Subcutaneous abdominal adipose tissue (tissue), 5 donors: ENCODE measurements around the gene WNT8B.

Experiments used
- H3K27ac ChIP-seq: one replicate; pipeline ENCODE4 v1.7.0; 2013; ENCODE audit warnings: low read depth, mild to moderate bottlenecking, inconsistent platforms, low read length, moderate library complexity
- H3K27me3 ChIP-seq, 5 donors: one replicate each; pipeline ENCODE4 v1.7.0; 2013; ENCODE audit warnings: low read length in 5 of 5, inconsistent platforms in 1 of 5; ENCODE audit not compliant: control insufficient read depth in 5 of 5, insufficient read depth in 4 of 5
- H3K36me3 ChIP-seq, 5 donors: one replicate each; pipeline ENCODE4 v1.7.0; 2013; ENCODE audit warnings: low read length in 5 of 5; ENCODE audit not compliant: control insufficient read depth in 5 of 5, insufficient read depth in 5 of 5
- H3K4me1 ChIP-seq, 5 donors: one replicate each; pipeline ENCODE4 v1.7.0; 2013; ENCODE audit warnings: low read length in 5 of 5, mild to moderate bottlenecking in 3 of 5, moderate library complexity in 1 of 5; ENCODE audit not compliant: control insufficient read depth in 5 of 5, insufficient read depth in 5 of 5
- H3K4me3 ChIP-seq, 5 donors: one replicate each; pipeline ENCODE4 v1.7.0; 2013; ENCODE audit warnings: low read length in 5 of 5, low read depth in 1 of 5
- H3K9ac ChIP-seq, 5 donors: one replicate each; pipeline ENCODE4 v1.7.0; 2013; ENCODE audit warnings: low read length in 5 of 5, mild to moderate bottlenecking in 4 of 5, moderate library complexity in 3 of 5
- H3K9me3 ChIP-seq, 5 donors: one replicate each; pipeline ENCODE4 v1.7.0; 2013; ENCODE audit warnings: low read length in 5 of 5; ENCODE audit not compliant: control insufficient read depth in 5 of 5
- donor health status: healthy.
- donor health status: healthy.
- donor health status: healthy.
- donor health status: healthy.
- donor health status: healthy.

Gene WNT8B

DNA sequence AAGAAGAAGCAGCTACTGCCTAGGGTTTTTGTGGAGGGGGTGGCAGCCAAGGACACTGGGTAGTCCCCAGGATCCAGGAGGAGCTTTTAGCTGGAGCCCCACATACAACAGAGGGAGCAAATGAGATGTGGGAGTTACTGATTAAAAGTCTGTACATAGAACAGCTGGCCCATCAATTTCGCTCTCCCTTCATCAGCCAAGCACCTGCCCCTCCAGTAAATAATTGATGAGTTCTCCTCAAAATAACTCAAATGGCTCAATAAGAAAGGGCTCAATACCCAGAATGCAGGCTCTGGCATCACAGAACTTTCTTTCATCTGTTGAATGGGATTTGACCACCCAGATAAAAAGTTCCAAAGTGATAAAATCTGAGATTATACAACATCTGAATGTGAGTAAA is 15.1 kb upstream of the WNT8B start:
- peaks cover 0 to 4% (median 0%) of the 10 kb centered on the region in 5 donors for H3K27me3 ChIP-seq
- H3K9ac ChIP-seq = no peak overlapping the region
- H3K27ac ChIP-seq = no peak overlapping the region
- H3K4me3 ChIP-seq = no peak overlapping the region
- H3K36me3 ChIP-seq = no peaks in the 10 kb centered on the region
- H3K9me3 ChIP-seq = peaks cover 0 to 5% (median 4%) of the 10 kb centered on the region in 5 donors
- H3K4me1 ChIP-seq = no peaks in the 10 kb centered on the region

DNA sequence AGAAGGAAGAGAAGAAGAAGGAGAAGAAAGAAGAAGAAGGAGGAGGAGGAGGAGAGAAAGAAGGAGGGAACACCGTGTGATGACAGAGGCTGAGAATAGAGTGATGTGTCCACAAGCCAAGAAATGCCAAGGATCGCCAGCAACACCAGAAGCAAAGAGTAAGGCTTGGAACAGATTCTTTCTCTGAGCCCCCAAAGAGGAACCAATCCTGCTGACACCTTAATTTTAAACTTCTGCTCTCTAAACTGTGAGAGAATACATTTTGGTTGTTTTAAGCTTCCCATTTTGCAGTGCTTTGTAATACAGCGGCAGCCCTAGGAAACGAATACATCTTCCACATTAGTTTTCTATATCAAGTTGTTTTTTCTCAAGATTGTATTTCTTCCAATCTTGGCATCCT is 13.9 kb upstream of the WNT8B start:
- H3K9me3 ChIP-seq = peaks cover 0 to 5% (median 4%) of the 10 kb centered on the region in 5 donors
- H3K36me3 ChIP-seq = no peaks in the 10 kb centered on the region
- peaks cover 0 to 4% (median 0%) of the 10 kb centered on the region in 5 donors for H3K27me3 ChIP-seq
- H3K27ac ChIP-seq = no peak overlapping the region
- H3K9ac ChIP-seq = no peak overlapping the region
- no peaks in the 10 kb centered on the region for H3K4me1 ChIP-seq
- H3K4me3 ChIP-seq = no peak overlapping the region

DNA sequence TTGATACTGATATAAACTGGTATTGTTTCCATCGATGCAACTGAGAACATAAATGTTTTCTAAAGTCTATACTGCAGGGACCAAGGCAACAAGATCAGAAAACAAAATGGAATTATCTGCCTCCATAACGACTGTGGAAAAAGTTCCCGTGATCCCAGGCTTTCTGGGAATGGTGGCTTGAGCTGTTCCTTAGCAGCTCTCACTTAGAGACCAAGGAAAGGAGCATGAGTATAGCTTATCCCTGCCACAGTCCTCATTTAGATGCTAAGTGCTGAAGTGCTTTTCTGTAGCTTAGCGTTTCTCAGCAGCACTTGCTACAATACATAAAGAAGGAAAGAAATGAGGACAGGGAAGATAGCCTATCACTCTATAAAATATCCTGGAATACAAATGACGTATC is 5.5 kb downstream of the WNT8B start:
- H3K9ac ChIP-seq = no peak overlapping the region
- no peaks in the 10 kb centered on the region for H3K36me3 ChIP-seq

DNA sequence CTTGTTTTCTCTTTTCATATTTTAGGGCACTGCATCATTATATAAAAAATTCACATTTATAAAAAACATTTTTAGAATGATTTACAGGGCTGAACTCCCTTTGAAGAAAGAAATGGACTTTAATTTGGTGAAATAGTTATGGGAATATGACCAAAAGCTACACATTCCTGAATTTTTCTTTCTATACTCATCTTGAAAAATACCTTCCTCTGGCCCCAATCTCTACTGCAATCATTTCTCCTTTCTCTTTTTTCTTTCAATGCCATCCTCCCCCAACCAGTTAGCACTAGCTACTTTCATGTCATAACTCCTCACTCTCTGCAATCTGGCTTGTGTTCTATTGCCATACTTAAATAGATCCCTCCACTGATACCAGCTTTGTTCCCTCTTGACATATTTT is 6.2 kb downstream of the WNT8B start:
- H3K27me3 ChIP-seq = peaks cover 0 to 5% (median 0%) of the 10 kb centered on the region in 5 donors
- no peaks in the 10 kb centered on the region for H3K4me1 ChIP-seq
- no peak overlapping the region for H3K9ac ChIP-seq
- H3K4me3 ChIP-seq = no peak overlapping the region
- H3K9me3 ChIP-seq = no peaks in the 10 kb centered on the region
- H3K36me3 ChIP-seq = no peaks in the 10 kb centered on the region
- no peak overlapping the region for H3K27ac ChIP-seq

More for the DNA sequence above, 5.5 kb downstream of the WNT8B start:
- Histone ChIP-seq H3K4me1 (no peaks in the 10 kb centered on the region), H3K9me3 (no peaks in the 10 kb centered on the region), H3K4me3 (no peak overlapping the region), H3K27ac (no peak overlapping the region), H3K27me3 (peaks cover 0 to 5% (median 0%) of the 10 kb centered on the region in 5 donors)

DNA sequence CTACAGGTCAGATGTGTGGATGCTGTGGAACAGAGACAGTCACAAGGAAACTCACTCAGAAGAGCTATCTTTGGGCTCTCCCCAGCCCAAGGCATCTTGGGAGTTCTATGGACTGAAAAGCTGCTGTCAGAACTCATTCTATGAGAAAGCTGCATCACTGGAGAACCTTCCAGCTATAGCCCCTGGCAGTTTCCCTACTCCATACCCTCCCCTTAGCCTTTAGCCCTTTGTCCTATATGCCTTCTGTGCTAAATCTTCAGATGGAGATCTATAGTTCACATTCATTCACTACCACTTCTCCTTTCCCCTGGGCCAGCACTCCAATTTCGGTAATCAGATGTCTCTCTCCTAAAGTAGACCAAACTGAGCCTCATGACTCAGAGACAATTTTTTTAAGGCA is 6.9 kb downstream of the WNT8B start:
- H3K27me3 ChIP-seq = peaks cover 0 to 5% (median 0%) of the 10 kb centered on the region in 5 donors
- no peak overlapping the region for H3K27ac ChIP-seq
- no peaks in the 10 kb centered on the region for H3K9me3 ChIP-seq
- no peaks in the 10 kb centered on the region for H3K4me1 ChIP-seq
- no peaks in the 10 kb centered on the region for H3K36me3 ChIP-seq
- no peak overlapping the region for H3K9ac ChIP-seq
- H3K4me3 ChIP-seq = no peak overlapping the region

DNA sequence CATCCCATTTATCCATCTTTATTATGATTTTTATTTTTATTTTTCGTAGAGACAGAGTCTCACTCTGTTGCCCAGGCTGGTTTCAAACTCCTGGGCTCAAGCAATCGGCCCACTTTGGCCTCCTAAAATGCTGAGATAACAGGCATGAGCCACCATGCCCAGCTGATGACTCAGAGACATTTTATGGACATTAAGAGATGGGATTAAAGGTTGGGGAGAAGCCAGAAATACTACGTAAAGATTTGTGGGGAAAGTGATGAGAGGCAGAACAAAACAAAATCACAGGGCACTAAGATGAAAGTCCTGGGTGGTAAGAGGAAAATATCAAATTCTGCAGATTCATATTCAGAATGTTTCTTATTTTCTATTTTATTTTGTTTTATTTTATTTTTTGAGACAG is 7.6 kb downstream of the WNT8B start:
- Histone ChIP-seq H3K9me3 (no peaks in the 10 kb centered on the region), H3K4me1 (no peaks in the 10 kb centered on the region), H3K27ac (no peak overlapping the region), H3K9ac (no peak overlapping the region), H3K4me3 (no peak overlapping the region), H3K36me3 (no peaks in the 10 kb centered on the region), H3K27me3 (peaks cover 0 to 5% (median 0%) of the 10 kb centered on the region in 5 donors)

DNA sequence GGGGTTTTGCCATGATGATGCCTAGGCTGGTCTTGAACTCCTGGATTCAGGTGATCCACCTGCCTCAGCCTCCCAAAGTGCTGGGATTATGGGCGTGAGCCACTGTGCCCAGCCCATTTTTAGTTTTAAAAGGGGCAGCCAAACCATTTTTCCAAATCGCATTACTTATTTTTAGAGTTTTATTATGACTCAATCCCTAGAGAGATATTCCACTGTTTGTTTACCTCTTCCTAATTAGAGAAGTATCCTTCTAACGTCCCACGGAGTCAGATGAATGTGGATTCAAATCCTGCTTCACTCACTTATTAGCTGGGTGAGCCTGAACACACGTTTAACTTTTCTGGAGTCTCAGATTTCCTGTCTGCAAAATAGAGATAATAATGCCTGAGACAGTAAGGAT is 15.2 kb downstream of the WNT8B start:
- H3K4me1 ChIP-seq = peaks cover 3 to 18% (median 14%) of the 10 kb centered on the region in 5 donors
- H3K27ac ChIP-seq = no peak overlapping the region
- peaks cover 7 to 23% (median 18%) of the 10 kb centered on the region in 5 donors for H3K27me3 ChIP-seq
- H3K9me3 ChIP-seq = no peaks in the 10 kb centered on the region
- no peak overlapping the region for H3K4me3 ChIP-seq
- H3K9ac ChIP-seq = no peak overlapping the region
- H3K36me3 ChIP-seq = no peaks in the 10 kb centered on the region

DNA sequence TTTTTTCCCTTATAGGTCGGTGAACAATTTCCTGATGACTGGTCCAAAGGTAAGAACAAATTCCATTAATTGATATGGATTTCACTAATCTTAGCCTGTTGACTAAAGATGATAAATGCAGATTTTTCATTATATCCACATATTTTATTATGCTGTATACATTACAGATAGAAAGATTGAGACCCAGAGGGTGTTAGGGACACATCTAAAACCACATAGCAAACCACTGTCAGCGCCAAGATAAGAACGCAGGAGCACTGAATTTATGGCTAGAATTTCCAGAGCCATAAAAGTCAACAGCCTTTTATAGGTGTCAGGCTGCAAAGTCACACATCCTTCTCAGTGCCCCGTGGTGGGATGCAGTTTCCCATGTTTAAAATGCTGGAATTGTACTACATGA is 16.2 kb downstream of the WNT8B start:
- Histone ChIP-seq H3K27me3 (peaks cover 7 to 23% (median 18%) of the 10 kb centered on the region in 5 donors), H3K36me3 (no peaks in the 10 kb centered on the region), H3K9ac (no peak overlapping the region), H3K4me1 (peaks cover 3 to 18% (median 14%) of the 10 kb centered on the region in 5 donors), H3K27ac (no peak overlapping the region), H3K9me3 (no peaks in the 10 kb centered on the region), H3K4me3 (no peak overlapping the region)

DNA sequence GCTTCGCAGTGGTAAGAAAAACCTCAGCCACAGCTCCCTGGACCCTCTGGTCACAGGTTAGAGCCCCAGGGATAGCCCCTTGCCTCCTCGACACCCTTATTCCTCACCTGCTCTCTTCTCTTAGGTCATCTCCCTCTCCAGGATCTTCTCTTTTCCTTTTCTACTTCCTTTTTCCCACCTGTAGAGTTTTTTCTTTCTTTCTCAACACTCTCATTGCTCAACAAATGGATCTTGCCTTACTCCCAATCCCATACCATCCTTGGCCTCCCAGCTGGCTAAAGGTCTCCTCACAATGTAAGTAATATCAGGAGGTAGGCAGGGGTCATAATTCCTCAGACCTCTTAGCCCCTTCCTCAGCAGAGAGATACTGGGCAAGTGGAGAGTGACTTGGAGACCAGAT is 17.2 kb downstream of the WNT8B start:
- Histone ChIP-seq H3K9me3 (no peaks in the 10 kb centered on the region), H3K4me3 (no peak overlapping the region), H3K4me1 (peaks cover 3 to 18% (median 14%) of the 10 kb centered on the region in 5 donors), H3K9ac (no peak overlapping the region), H3K27ac (no peak overlapping the region), H3K27me3 (peaks cover 7 to 23% (median 18%) of the 10 kb centered on the region in 5 donors), H3K36me3 (peaks cover 0 to 1% (median 0%) of the 10 kb centered on the region in 5 donors)

DNA sequence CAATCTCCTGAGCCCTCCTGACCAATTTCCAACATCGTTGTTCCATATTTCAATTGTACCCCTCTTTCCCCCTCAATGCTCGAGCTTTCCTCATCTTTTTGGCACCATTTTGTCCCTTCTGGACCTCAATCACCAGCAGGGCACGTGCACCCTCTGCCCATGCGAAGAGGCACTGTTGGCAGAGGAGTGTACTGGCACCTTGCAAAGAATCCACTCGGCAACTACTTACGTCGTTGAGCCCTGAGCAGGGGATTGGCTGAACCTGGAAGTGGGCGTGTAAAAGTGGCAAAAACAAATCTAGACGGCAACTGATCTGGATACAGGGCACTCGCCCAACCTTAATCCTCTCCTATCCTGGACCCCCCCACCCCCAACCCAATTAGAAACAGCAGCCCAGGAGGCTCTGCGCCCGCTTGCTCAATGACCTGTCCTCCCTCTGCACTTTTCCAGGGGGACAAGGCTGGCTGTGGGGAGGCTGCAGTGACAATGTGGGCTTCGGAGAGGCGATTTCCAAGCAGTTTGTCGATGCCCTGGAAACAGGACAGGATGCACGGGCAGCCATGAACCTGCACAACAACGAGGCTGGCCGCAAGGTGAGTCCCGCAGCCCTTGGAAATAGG is 18.8 kb downstream of the WNT8B start:
- H3K9me3 ChIP-seq = no peaks in the 10 kb centered on the region
- peaks cover 7 to 23% (median 18%) of the 10 kb centered on the region in 5 donors for H3K27me3 ChIP-seq
- peak overlapping the region in 1 of 5 donors; percentile 70 for H3K9ac ChIP-seq
- peaks cover 3 to 18% (median 14%) of the 10 kb centered on the region in 5 donors for H3K4me1 ChIP-seq
- H3K27ac ChIP-seq = no peak overlapping the region
- peak overlapping the region; percentile 58 to 89 (median 67) for H3K4me3 ChIP-seq
- H3K36me3 ChIP-seq = peaks cover 0 to 9% (median 5%) of the 10 kb centered on the region in 5 donors
